BLaER1 (cell line): ENCODE results near the gene SLC25A19.

Source experiments
- H3K27ac ChIP-seq: shearing (Covaris generic); formaldehyde crosslinking; 2 replicates; pipeline ENCODE4 v1.8.1; 2022
- H3K27me3 ChIP-seq: shearing (Covaris generic); formaldehyde crosslinking; 2 replicates; pipeline ENCODE4 v1.8.1; 2022
- H3K36me3 ChIP-seq: shearing (Covaris generic); formaldehyde crosslinking; 2 replicates; pipeline ENCODE4 v1.8.1; 2022
- H3K4me1 ChIP-seq: shearing (Covaris generic); formaldehyde crosslinking; 2 replicates; pipeline ENCODE4 v1.8.1; 2022
- H3K4me2 ChIP-seq: shearing (Covaris generic); formaldehyde crosslinking; 2 replicates; pipeline ENCODE4 v1.8.1; 2022
- H3K4me3 ChIP-seq: shearing (Covaris generic); formaldehyde crosslinking; 2 replicates; pipeline ENCODE4 v1.8.1; 2022
- H3K9ac ChIP-seq: shearing (Covaris generic); formaldehyde crosslinking; 2 replicates; pipeline ENCODE4 v1.8.1; 2022
- H3K9me3 ChIP-seq: shearing (Covaris generic); formaldehyde crosslinking; 2 replicates; pipeline ENCODE4 v1.8.1; 2022
- H4K20me1 ChIP-seq: shearing (Covaris generic); formaldehyde crosslinking; 2 replicates; pipeline ENCODE4 v1.8.1; 2022
- Cebpa-rat ChIP-seq: shearing (Covaris generic); IDR thresholded peaks from 2 replicates; pipeline ENCODE4 v1.8.1; 2022

SLC25A19 gene

GRCh38 chr17:75270218-75270965 is 18.8 kb downstream of the SLC25A19 start:
- peak overlapping the region; percentile 96 for H3K4me2 ChIP-seq
- peak overlapping the region; percentile 92 for H3K27ac ChIP-seq
- H3K4me3 ChIP-seq: peak overlapping the region; percentile 96
- peaks cover 54% of the 10 kb centered on the region for H3K36me3 ChIP-seq
- peaks cover 21% of the 10 kb centered on the region for H4K20me1 ChIP-seq
- H3K9me3 ChIP-seq: no peaks in the 10 kb centered on the region
- peaks cover 36% of the 10 kb centered on the region for H3K4me1 ChIP-seq
- peak; percentile 72; the same call in 1 of the 2 replicates for TF ChIP-seq Cebpa-rat
- no peaks in the 10 kb centered on the region for H3K27me3 ChIP-seq
- H3K9ac ChIP-seq: peak overlapping the region; percentile 95

GRCh38 chr17:75269844-75270217 is 19.4 kb downstream of the SLC25A19 start:
- peak overlapping the region; percentile 95 for H3K9ac ChIP-seq
- TF ChIP-seq Cebpa-rat: no peak
- peaks cover 36% of the 10 kb centered on the region for H3K4me1 ChIP-seq
- H3K4me3 ChIP-seq: peak overlapping the region; percentile 96
- H4K20me1 ChIP-seq: peaks cover 21% of the 10 kb centered on the region
- peaks cover 54% of the 10 kb centered on the region for H3K36me3 ChIP-seq
- H3K27me3 ChIP-seq: no peaks in the 10 kb centered on the region
- no peaks in the 10 kb centered on the region for H3K9me3 ChIP-seq
- peak overlapping the region; percentile 92 for H3K27ac ChIP-seq
- H3K4me2 ChIP-seq: peak overlapping the region; percentile 96

- Histone ChIP-seq H3K4me3 (no peak overlapping the region), H3K36me3 (peaks cover 50% of the 10 kb centered on the region), H3K27me3 (no peaks in the 10 kb centered on the region), H3K4me1 (peaks cover 43% of the 10 kb centered on the region), H3K9ac (no peak overlapping the region), H3K4me2 (no peak overlapping the region), H3K9me3 (no peaks in the 10 kb centered on the region), H4K20me1 (peaks cover 14% of the 10 kb centered on the region), H3K27ac (no peak overlapping the region)
- TF ChIP-seq Cebpa-rat: no peak
Measured at GRCh38 chr17:75267411-75268232, 21.6 kb downstream of the SLC25A19 start.

GRCh38 chr17:75267153-75267410 is 22.2 kb downstream of the SLC25A19 start:
- no peak overlapping the region for H3K9ac ChIP-seq
- no peak for TF ChIP-seq Cebpa-rat
- no peak overlapping the region for H3K4me2 ChIP-seq
- no peaks in the 10 kb centered on the region for H3K27me3 ChIP-seq
- peaks cover 42% of the 10 kb centered on the region for H3K4me1 ChIP-seq
- peaks cover 48% of the 10 kb centered on the region for H3K36me3 ChIP-seq
- H3K27ac ChIP-seq: no peak overlapping the region
- H4K20me1 ChIP-seq: peaks cover 9% of the 10 kb centered on the region
- H3K4me3 ChIP-seq: no peak overlapping the region
- H3K9me3 ChIP-seq: no peaks in the 10 kb centered on the region

GRCh38 chr17:75266316-75267152 is 22.7 kb downstream of the SLC25A19 start:
- H3K4me1 ChIP-seq: peaks cover 38% of the 10 kb centered on the region

GRCh38 chr17:75265614-75266315 is 23.5 kb downstream of the SLC25A19 start:
- H3K36me3 ChIP-seq: peaks cover 48% of the 10 kb centered on the region
- no peak overlapping the region for H3K9ac ChIP-seq
- H3K4me1 ChIP-seq: peaks cover 38% of the 10 kb centered on the region
- H4K20me1 ChIP-seq: peaks cover 9% of the 10 kb centered on the region; the same call in 1 of the 2 replicates
- no peak overlapping the region for H3K4me2 ChIP-seq
- no peak overlapping the region for H3K4me3 ChIP-seq
- TF ChIP-seq Cebpa-rat: no peak
- no peaks in the 10 kb centered on the region for H3K9me3 ChIP-seq
- H3K27ac ChIP-seq: no peak overlapping the region
- no peaks in the 10 kb centered on the region for H3K27me3 ChIP-seq

More at GRCh38 chr17:75266316-75267152, 22.7 kb downstream of the SLC25A19 start:
- Histone ChIP-seq H3K9ac (no peak overlapping the region), H4K20me1 (peaks cover 5% of the 10 kb centered on the region; the same call in 1 of the 2 replicates), H3K4me2 (no peak overlapping the region), H3K36me3 (peaks cover 48% of the 10 kb centered on the region), H3K4me3 (no peak overlapping the region), H3K27me3 (no peaks in the 10 kb centered on the region), H3K9me3 (no peaks in the 10 kb centered on the region), H3K27ac (no peak overlapping the region)
- TF ChIP-seq Cebpa-rat: no peak

GRCh38 chr17:75263055-75263454 is 26.2 kb downstream of the SLC25A19 start:
- Histone ChIP-seq H3K4me2 (peak overlapping the region; percentile 91), H3K9me3 (no peaks in the 10 kb centered on the region), H3K27me3 (no peaks in the 10 kb centered on the region), H3K27ac (0 out of 2 replicates have a peak overlapping the region, but pooled peaks have one; percentile 95), H3K4me3 (peak overlapping the region; percentile 85), H3K9ac (peak overlapping the region; percentile 96; the same call in 1 of the 2 replicates), H4K20me1 (peaks cover 34% of the 10 kb centered on the region), H3K36me3 (peaks cover 55% of the 10 kb centered on the region), H3K4me1 (peaks cover 35% of the 10 kb centered on the region)
- TF ChIP-seq Cebpa-rat: no peak

GRCh38 chr17:75262112-75262606 is 27.1 kb downstream of the SLC25A19 start:
- Histone ChIP-seq H3K36me3 (peaks cover 48% of the 10 kb centered on the region), H4K20me1 (peaks cover 34% of the 10 kb centered on the region), H3K27ac (peak overlapping the region; percentile 95), H3K9ac (peak overlapping the region; percentile 96), H3K4me3 (peak overlapping the region; percentile 85), H3K9me3 (no peaks in the 10 kb centered on the region), H3K27me3 (no peaks in the 10 kb centered on the region), H3K4me2 (peak overlapping the region; percentile 91), H3K4me1 (peaks cover 35% of the 10 kb centered on the region)
- no peak for TF ChIP-seq Cebpa-rat
